GM19455 (cell line): ENCODE data around the gene MGARP.
A peak's percentile ranks its signal among the peaks of the same experiment; 100 is the strongest.

Source experiments
- ATAC-seq: cut with Tn5 transposase; IDR thresholded peaks from one replicate; pipeline ENCODE4 v1.9.1; 2021; ENCODE audit not compliant: unreplicated experiment

The MGARP gene

DNA sequence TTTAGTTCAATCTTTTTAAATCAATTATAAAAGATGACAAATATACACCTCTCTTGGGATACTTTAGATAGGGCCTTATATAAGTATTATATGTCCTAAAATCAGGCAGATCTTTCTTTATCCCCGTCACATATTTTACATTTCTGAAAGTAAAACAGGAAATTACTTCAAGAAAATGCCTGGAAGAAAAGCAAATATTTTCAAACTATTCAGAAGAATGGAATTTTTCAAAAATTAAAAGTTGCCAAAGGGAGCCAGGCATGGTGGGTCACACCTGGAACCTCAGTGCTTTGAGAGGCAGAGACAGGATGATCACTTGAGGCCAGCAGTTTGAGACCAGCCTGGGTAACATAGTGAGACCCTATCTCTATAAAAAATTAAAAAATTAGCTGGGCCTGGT lies 34.4 kb downstream of the MGARP start:
- ATAC-seq: no peak

DNA sequence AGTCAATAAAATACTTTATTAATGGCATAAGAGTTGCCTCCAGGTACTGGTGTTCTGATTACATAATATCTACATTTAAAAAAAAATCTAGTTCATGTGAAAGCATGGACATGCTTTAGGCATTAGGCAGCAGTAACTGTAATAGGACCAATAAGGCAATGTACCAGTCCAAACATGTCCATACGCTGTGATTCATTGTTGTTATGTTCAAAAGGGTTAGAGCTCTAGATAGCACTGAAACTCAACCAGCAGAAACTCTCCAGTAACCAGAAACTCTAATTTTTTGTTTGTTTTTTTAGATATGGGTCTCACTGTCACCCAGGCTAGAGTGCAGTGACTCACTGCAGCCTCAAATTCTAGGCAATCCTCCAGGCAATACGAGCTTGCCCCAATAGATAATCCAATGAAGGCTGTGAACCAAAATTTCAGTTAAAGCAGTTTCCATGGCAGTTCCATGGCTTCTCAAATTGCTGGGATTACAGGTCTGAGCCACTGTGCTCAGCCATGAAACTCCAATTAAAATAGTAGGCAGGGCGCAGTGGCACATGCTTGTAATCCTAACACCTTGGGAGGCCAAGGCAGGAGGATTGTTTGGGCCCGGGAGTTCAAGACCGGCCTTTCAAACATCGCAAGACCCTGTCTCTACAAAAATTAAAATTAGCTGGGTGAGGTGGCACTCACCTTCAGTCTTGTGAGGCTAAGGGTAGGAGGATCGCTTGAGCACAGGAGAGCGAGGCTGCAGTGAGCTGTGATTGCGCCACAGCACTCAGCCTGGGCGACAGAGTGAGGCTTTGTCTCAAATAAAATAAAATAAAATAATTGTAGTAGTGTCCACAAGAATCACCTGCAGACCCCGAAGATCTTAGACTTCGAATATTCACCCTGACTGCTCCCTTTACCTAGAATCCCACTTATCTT lies 36.3 kb downstream of the MGARP start:
- ATAC-seq: no peak

DNA sequence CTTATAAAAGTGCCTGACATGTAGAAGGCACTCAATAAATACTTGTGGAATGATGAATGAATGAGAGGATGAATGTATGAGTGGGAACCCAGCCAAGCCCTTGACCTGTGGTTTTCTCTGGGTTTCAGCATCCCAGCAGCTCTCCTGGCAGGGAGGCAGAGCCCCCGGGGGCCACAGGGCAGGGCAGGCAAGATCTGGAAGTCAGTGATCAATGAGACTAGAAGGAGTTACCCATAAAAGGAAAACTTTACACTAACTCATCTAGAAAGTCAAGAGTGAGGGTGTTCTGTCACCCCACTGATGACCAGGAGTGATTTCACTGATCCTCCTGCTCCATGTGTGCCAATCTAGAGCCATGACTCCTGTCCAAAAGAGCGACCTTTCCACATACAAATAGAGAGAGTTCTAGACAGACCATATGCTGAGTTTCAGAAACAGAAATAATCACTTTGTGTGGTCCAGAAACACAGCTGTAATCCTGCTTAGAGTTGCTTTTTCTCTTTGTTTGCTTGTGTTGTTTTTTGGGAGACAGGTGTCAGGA lies 37.4 kb downstream of the MGARP start:
- no peak for ATAC-seq

DNA sequence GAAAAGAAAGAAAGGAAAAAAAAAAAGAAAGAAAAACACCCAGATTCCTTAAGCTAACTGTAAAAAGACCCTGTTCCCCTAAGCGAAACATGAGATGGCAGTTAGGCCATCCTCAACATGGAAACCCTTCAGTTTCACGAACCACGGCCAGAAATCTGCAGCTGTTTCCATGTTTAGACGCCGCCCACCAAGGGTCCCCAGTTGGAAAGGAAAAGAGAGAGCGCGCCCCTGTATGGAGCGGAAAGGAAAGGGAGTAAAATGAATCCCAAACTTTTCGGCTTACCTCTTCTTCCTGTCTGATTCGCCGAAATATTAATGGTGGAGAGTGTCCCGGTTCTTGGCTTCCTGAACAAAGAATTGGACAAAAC lies 38.3 kb downstream of the MGARP start:
- no peak for ATAC-seq

DNA sequence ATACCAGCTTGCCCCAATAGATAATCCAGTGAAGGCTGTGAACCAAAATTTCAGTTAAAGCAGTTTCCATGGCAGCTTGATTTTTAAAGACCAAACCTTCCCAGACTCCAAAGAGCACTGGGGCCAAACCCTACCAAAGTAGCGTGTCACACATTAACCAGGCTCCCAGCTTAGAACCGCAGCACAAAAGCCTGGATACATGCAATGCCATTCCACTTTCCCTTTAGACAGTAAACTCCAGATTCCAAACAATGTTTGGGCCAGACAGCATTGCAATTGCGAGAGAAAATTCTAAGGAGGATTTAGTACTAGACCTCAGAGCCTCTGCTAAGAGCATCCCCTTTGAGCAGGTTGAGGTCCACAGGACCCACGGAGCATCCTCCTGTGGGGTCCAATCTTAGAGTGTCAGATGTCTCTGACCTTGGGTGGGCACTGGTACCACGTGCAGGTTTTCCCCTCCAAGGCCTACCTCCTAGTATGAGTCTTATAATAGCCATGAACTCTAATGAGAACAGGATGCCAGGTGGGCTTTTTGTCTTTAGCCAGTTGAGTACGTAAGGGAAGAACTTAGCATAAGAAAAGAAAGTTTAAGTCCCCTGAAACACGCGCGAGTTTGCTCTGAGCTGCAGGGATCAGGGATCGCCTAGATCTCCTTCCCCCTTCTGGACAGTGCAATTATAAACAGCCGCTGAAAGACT lies 38.8 kb downstream of the MGARP start:
- ATAC-seq: no peak

DNA sequence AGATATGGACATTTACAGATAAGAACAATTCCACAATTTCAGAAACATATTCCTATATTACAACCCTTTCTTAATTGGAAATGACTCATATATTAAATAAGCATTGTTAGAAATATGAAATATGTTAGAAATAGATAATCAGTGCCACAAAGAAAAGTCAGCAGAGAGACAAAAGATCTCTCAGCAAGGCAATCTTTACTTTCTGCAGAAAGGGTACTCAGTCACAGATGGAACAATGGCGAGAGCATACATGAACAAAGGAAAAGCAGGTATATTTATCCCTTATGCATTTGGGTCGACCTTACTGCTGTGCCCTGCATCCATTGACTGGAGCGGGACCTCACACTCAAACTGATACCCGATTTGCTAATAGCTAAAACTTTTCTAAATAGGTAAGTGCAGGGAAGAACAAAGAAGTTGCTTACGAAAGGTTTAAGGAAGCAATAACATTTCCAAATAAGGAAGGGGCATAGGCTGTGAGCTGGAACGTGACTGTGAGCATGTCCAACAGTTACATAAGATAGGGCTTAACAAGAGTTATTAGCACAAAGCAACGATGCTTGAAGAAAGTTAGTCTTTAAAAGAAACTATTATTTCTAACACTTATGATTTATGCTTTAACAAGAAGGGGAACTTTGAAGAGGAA lies 40.8 kb downstream of the MGARP start:
- no peak for ATAC-seq

DNA sequence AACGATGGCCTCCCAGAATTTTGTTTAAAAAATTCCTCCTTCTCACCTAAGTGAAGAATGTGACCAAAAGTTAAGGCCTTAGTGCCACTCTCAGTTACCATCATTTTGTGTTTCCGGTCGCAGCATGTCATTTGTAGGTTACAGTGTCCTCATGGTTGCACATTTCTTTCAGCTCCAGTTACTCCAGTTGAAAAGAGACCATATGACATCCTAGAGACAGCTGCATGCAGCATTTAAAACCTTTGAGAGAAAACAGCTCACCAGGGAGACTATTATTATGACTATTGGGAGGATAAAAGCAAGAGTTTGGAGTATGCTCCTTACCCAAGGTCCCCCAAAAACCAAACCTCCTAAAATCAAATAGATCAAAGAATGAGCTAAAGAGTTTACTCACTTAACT lies 45.8 kb downstream of the MGARP start:
- ATAC-seq: no peak

DNA sequence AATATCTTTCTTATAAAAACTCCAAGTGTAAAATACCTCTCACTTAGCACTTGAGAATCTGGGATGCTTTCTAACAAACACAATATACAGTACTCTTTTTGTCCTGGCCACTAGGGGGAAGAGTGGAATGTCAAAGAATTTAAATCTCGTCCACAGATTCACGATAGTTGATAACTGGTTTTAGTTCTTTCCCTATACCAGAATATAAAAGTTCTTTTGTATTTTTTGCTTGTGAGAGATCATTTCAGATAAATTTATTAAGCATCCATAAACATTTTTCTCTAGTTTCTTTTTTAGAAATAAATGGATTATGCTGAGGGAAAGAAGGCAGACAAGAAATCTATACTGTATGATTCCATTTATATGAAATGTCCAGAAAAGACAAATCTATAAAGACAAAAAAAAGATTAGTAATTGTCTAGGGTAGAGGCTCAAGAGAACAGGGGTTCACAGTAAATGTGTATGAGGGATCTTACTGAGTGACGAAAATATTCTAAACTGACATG lies 50.4 kb downstream of the MGARP start:
- ATAC-seq: peak; percentile 76

DNA sequence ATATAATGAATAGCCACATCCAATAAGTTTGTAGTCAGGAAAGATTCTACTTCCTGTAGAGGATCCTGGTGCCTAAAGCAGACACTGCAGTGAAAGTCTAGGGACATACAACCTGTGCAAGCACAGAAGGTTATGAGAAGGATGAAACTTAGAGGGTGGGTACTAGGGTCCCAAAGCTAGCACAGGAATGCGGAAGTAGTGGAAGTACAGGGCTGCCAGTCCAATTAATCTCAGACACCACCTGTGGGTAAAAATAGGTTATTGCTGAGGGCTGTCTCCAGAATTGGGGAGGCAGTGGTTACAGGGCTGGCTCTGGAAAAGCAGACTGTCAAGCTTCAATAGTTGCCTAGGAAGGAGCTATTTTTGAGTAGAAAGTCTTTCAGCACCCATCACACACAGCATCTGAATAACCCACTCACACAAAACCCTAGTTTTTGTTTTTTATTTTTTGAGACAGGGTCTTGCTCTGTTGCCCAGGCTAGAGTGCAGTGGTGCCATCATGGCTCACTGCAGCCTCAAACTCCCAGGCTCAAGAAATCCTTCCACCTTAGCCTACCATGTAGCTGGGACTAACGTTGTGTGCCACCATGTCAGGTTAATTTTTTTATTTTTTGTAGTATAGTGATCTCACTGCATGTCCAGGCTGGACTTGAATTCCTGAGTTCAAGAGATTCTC lies 52.2 kb downstream of the MGARP start:
- ATAC-seq: no peak

DNA sequence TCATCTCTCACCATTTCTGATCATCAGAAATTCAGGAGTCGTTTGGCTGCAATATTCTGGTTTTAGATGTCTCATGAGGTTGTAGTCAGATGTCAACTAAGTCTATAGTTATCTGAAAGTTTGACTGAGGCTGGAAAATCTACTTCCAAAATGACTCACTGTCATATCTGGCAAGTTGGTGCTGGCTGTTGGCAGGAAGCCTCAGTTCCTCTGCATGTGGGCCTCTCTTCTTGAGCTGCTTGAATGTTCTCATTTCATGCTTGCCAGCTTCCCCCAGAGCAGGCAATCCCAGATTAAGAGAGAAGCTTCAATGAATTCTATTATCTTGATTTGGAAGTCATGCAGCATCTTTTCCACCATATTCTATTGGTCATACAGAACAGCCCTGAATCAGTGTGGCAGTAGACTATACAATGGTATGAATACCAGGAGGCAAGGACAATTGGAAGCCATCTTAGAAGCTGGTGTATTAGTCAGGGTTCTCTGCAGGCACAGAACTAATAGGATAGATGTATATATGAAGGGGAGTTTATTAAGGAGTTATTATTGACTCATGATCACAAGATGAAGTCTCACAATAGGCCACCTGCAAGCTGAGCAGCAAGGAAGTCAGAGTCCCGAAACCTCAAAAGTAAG lies 56.2 kb downstream of the MGARP start:
- ATAC-seq: no peak

DNA sequence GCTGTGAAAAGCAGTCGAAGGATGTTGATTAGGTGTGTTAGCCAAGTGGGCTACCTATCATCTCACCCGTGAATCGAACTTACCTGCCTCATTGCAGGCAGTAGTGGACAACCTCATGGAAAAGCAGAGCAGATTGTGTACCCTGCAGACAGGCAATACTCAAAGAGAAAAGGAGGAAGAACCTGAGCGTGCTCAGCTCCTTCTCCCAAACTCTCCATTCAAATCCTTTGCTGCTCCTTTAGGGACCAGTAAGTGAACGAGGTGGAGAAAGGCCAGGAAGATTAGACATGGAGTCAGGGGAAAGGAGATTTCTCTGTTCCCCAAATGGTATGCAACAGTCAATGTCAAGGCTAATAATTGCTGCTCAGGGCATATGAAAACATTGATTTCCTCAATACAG lies 57.8 kb downstream of the MGARP start:
- ATAC-seq: no peak

DNA sequence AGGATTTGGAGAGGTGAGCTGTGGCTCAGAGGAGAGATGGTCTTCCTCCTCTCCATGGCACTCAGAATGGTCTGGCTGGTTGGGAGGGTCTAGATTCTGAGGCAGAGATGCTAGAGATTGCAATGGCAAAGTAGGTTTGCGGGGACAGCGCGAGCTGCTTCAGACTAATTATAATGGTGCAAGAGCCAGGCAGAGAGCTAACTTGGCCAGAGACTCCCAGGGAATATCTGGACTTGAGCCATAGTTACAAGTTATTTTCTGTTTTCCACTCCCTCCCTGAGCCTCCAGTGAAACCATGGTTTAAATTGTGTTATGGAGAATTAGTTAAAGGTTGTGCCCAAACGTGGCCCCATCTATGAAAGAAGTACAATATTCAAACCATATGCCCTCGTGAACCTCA lies 58.3 kb downstream of the MGARP start:
- no peak for ATAC-seq

DNA sequence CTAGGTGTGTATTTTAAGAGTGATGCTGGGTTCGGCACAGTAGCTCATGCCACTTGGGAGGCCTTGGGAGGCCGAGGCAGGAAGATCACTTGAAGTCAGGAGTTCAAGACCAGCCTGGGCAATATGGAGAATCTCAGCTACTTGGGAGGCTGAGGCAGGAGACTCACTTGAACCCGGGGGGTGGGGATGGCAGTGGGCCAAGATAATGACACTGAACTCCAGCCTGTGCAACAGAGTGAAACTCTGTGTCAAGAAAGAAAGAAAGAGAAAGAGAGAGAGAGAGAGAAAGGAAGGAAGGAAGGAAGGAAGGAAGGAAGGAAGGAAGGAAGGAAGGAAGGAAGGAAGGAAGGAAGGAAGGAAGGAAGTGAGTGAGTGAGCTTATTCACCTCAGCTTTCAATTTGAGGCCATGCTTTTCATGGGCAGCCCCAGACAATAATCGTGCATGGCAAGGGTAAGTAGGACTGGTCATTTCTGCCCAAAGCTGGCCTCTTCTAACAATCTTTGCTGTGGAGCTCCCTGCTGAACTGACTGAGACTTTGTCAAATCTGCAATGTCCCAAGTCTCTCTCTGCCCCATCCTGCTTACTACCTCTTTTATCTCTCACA lies 60.5 kb downstream of the MGARP start:
- no peak for ATAC-seq
